Stimulated activated CD8-positive, alpha-beta memory T cell treated with anti-CD3 and anti-CD28 coated beads, Interleukin-12 subunit alpha, Interleukin-12 subunit beta, amount 100 ng/mL, for 1 hour (primary cell): Measurements from ENCODE around the gene TP53I13.

Experiments
- DNase-seq: peaks from one replicate; pipeline ENCODE4 v3.0.0-alpha.2; 2020; ENCODE audit warnings: low read depth

Gene TP53I13

DNA sequence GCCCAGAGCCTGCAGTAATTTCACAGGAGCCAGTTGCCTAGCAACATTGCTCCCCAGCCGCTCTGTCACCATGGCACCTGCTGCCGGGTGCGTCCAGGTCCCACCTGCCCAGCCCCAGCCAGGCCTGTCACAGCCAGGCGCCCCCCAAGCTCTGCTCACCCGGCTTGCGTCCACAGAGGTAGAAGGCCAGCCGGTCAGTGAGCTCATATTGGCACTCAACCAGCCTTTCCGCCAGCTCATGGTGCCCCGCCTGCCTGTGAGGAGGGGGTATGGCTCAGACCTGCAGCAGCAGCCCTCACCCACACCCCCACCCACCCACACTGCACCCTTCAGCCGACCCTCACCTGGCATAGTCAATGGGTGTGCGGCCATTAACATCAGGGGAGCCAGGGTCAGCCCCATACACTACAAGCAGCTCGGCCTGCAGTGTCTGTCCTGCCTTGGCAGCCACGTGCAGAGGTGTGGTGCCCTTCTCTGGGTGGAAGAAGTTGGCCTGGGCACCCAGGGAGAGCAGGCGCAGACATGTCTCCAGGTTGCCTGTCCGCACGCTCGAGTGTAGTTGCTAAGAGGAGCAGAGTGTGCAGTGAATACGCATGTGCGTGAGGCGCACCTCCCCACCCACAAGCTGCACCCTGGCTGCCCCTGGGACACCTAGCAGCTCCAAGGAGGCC is 13.2 kb downstream of the TP53I13 start:
- no peak for DNase-seq

DNA sequence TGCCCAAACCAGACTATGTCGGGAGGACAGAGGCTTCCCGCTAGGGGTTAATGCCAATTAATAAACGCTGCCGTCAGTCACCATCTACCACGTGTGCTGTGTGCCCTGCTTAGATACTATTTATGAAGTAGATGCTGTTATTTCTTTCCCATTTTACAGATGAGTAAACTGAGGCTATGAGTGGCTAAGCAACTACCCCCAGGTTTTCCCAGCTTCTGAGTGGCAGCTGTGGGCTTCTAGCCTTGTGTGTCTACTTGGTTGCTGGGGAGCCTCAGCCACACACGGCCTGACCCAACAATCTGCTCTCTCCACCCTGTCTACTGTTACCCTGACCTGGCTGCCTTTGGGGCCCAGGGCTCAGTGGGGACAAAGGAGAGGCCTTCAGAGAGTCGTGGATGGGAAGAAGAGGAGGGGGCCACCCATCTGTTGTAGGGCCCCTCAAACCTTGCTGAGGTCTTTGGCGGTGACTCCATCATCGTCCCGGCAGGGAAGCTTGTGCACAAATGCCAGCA is 13.8 kb downstream of the TP53I13 start:
- no peak for DNase-seq

DNA sequence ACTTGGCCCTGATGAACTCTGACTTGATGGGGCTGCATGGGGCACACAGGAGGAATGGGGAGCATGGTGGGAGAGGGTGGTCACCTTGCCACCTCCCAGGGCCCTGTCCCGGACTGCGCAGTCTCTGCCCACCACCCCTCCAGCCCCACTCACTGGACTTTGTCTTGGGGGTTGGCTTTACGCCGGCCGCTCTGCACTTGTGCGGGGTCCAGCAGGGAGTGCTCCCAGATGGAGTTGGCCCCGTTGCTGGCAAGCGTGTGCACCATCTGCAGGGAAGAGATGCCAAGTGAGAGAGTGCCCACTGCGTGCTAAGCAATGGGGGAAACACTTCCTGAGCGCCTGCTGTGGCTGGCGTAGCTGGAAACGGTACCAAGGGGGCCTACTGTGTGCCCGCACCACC is 14.3 kb downstream of the TP53I13 start:
- no peak for DNase-seq

DNA sequence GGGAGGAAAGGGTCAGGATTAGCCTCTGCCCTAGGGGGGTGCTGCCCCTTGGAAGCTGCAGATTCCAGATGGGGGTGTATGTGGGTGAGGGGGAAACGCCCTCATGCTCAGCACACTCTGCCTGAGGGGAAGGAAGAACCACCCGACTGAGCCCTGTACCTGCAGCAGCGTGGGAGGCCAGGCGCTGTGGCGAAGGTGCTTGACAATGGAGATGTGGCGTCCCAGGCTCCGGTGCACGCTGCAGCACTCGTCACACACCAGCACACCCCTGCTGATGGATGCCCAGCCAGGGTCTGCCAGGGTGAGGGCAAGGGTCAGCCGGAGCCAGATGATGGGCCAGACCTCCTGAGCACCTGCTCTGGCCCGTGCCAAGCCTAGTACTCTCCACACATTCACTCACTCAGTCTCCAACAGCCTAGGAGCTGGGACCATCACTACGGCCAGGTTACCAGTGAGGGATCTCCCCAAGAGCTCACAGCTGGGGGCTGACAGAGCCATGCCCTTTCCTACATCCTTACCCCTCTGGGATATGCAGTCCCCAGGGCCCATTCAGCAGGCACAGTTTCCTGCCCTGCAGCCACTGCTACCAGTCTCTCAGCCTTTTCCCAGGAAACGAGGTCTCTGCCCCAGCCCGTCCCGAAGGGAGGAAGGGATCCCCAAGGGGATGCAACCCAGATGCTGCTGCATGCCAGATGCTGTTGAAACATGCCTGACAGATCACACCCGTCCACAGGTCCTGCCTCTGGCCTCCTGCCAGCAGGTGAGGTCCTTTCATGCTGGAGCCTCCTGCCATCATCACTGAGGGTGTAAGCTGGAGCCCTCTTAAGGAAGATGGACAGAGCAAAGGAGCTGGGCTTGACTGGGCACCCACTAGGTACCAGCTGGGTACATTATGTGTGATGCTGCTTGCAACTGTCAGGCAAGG is 15.1 kb downstream of the TP53I13 start:
- DNase-seq, result no peak

DNA sequence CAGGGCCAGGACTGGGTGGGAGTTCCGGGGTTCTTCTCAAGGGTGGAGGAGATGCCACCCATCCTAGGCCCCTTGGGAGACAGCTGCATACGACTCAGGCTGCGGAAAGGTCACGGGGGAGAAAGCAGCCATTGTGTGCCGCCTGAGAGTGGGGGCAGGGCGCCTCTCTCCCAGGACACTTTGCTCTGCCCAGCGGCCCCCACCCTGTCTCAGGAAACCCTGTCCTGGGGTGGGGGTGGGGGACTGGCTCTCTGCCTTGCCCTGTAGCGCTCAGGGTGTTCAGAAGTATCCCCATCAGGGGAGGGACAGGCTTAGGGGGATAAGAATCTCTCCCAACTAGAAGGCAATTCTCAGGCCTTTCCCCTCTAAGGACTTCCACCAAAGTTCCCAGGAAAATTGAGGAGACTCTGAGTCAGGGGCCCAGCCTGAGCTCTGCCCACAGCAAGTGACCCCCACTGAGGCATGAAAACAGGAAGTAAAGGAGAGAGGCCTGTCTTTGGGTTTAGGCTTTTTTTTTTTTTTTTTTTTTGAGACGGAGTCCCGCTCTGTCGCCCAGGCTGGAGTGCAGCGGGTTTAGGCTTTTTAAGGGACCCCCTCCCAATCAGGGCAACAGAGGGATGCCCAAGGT is 16.1 kb downstream of the TP53I13 start:
- DNase-seq, result no peak

DNA sequence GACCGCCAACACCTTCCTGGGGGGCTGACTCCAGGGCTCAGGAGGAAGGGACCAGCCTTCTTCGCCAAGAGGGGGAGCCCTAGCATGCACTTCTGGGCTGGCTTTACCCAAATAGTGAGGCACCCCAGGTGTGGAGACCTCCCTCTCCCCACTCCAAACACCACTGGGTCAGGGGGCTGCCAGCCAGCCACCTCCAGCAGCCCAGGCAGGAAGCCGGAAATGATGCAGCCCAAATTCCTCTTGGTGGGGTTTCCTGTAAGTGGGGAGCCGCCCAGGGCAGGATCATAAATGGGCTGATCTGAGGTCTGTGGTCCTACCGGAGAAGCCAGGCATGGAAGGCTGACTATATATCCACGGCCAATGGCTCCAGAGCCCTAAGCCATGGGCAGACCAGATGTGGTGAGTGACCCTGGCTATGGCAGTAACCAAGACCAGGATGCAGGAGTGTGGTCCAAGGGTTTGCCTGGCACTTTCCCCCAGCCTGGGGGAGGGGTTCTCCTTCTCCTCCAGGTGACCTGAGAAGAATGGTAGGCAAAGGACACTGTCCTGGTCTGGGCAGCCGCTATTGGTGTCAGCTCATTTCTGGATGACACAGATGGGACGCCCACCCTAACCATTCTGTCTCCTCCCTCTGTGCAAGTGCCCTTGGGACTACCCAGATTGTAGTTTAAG is 16.7 kb downstream of the TP53I13 start:
- DNase-seq, result no peak

DNA sequence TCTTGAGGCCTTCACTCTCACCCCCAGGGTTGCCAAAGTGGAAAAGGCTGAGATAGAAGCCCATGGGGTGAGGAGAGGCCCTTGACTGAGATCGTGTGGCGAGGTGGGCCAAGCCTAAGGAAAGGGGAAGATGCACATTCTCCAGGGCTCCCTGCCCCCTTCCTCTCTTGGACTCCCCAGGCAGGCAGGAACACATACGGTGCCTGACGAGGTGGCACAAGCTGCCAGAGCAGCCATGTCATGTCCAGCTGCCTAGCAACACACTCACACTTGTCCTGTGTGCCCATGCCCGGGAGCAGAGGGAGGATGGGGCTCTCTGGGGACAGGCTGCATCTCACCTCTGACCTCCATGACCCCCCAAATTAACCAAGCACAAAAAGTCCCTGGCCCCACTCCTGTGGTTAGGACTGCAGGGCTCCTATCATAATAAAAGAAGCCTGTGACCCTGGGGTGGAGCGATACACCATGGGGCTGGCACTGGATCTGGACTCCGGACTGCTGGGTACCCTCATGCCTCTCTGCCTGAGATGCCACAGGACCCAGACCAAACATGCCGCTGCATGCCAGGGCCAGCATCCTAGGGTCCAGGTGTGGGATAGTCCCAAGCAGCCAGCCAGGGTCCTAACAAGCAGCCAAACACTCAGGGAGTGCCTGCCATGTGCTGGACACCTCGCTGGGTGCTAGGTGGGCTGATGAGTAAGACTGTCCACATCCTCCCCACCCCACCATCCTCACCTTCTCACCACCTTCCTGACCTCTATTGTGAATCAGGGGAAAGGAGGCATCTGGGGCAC is 18.4 kb downstream of the TP53I13 start:
- DNase-seq, result no peak

DNA sequence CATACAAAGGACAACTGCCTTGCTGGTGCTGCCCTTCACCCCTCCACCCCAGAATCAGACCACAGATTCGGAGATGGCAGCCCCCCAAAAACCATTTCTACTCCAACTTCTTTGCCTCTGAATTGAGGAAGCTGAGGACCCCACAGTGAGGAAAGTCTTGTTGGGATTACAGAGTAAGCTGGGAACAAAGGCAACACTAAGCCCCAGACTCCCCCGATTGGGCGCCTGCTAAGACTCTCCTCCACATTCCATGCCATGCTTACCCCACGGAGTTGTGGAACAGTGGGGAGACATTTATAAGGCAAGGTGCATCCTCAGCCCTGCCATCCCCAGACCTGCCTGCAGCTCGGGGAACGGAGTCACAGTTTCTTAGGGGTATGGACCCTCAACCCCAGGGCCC is 19.1 kb downstream of the TP53I13 start:
- no peak for DNase-seq

DNA sequence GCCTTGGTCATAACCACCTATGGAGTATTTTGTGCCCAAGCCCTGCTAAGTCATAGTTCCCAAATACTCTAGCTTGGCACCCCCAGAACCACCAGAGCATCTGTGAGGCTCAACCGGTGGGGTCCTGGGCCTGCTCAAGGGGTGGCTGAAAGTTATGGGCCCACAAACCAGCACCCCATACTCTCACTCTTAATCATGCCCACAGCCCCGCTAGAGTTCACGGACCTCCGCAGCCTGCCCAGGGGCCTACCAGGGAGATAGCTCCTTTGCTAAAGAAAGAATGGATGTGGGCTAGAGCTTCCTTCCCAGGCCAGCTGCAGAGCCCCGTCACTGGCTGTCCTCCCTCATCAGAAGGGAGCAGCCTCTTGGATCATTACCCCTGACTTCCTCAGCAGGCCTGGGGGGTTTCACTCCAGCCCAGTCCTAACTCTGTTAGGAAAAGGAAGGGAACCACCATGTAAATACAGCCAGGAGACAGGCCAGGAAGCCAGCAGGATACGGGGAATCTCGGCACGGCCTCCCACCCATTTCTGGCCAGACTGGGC is 19.6 kb downstream of the TP53I13 start:
- DNase-seq, result no peak

DNA sequence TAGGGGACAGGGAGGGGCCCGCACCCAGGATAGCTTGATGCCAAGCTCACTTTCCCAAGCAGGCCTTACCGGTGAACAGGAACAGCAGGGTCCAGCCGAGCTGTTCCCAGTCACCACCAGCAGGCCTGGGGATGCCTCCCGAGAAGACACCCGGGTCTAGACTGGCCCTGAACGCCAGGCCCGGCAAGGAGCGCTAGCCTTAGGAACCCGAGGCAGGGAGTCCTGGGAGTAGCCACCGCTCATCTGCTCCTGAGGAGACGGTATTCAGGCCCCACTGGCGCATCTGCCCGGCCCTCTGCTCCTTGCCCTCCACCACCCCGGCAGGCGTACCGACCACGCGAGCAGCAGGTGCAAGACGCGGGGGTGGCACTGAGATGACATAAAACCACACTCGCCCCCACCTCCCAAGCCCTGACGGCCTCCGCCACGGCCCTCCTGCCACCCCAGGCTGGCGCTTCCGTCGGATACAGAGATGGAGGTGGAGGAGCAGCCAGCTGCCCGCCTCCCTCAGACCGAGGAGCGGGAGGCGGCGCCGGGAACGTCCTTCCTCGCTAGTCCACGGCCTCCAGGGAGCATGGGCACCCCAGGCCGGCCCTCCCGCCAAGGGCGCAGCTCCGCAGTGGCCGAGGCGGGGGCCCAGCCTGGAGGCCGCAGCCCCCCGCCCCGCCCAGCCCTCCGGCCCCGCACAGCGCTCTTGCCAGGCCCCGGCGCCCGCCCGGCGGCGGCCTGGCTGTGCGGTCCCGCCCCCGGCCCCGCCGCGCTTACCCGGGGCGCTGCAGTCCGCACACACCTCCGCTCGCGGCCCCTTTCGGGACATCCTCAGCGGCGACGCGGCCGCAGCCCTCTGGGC is 20.3 kb downstream of the TP53I13 start:
- peak; percentile 15 for DNase-seq

DNA sequence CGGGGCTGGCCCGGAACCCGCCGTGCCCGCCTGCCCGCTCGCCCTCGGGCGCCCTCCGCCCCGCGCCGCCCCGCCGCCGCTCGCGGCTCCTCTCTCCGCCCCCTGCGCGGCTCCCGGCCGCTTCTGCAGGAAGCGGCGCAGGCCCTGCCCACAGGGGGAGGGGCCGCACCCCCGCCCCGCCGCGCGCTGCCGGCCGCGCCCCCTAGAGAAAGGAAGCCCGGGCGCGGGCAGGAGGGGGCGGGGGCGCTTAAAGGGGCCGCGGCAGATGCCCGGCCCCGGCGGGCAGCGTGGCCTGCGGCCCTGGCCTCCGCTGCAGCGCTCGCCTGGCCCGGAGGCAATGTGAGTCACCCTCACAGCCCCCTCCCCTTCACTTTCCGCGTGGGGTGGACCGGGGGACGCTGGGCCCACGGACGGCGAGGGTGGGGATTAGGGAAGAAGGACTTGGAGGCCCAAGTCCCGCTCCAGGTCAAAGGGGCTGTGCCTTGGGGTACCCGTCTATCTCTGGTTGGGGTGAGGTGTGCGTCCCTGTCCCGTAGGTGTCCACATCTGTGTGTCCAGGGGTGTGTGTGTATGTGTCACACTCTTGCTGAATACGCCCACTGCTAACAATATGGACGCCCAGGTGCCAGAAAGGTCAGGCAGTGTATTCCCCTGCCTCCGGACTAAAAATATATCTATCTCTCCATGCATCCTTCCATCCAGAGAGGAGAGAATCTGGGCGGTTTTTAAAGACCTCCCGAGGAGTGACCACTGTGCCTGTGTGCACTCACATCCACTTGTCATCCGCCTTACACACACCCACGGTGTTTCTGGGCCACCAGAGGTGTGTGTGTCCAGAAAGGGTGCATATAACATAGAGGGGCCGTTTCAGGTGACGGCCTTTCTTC is 21.3 kb downstream of the TP53I13 start, which contains the start of gene GIT1:
Gene GIT1, minus strand, starts transcription at position 125 of the 887 bp plus-strand sequence. CDS start 270 bp downstream, outside the sequence.
- peak; percentile 64 for DNase-seq

DNA sequence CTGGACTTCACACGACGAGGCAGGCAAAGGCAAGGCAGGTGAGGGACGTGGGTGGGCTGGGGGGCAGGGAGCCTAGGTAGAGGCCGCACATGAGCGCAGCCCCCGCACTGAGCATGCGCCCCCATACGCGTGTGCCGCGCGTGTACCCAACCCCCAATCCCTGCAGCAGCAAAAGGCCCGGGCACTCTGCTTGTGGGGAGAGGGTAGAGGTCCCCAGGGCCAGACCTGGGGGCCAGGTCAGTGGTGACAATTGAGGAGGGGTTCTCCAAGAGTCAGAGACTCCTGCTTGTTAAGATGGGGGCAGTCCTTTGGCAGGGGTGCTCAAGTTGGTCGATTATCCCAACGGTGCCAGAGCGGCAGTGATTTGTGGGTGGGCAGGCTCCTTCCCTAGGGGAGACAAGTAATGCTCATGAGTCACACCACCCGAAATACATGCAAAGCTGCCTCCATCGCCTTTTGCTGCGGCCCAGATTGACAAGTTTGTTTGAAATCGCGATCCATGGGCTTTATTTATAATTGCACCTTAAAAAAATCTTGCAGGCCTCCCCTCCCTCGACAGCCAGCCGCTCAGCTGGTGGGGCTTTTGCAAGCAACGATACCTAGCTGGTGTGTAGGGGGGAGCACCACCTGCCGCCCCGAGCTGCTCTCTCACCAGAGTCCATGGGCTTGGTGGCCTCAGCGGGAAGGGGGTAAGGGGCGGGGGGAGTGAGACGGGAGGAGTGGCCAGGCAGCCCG is 22.1 kb downstream of the TP53I13 start:
- DNase-seq, result no peak

DNA sequence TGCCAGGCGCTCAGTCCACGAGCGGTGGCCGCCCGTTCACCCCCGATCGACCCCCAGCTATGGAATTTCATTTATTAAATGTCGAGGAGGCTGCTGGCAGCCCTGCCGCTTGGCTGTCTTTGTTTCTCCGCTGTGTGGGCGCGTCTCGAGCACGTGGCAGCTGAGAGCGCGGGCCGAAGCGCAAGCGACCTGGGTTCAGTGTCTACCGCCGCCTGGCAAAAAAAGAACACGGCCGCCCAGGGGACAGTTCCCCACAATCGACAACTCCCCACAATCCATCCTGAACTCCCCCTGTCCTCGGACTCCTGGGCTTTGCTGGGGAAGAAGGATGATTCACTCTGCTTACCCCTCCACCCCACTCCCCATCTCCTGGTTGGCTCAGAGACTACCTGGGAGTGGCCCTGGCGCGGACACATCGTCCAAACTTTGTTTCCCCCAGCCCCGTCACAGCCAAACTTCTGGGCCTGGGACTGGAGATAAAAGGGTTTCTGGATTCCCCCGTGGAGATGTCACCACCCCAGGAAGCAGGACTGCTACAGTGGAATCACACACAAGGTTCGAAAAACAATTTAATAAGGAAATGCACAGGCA is 22.7 kb downstream of the TP53I13 start:
- no peak for DNase-seq

DNA sequence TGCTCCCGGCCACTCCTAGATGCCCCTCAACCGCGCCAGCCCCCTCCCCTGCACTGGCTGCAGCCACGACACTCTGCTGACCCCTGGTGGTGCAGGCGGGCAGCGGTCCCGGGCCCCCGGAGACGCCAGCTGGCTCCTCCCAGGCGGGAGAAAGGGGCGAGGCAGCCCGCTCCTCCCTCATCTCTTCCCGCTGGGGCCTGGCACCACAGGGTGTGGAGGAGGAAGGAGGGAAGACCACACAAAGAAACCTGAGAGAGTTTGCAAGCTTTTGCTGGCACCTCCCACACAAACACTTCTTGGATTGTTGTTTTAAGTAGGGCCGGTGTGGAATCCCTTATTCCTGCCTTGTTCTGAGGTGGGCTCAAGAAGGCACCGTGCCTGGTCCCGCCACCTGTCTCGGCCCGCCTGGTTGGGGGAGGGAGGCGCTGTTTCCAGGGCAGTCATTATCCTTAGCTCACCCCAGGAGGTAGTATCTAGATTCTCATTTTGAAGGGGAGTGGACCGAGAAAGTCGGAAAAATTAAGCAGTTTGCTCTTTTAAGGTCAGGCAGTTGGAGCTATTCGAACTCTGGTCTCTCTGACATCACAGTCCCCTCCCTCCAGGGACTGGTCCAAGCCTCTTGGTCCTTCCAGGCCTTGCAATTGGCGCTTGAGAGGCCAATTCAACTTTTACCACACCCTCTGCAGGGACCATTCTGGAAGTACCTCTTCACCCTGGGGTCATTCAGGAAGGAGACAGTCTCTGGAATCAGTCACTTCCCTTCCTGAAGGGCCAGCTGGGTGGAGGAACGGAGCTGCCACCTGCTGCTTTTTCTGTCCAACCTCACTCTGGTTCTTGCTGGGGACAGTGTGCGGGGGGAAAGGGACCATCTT is 23.5 kb downstream of the TP53I13 start:
- no peak for DNase-seq

DNA sequence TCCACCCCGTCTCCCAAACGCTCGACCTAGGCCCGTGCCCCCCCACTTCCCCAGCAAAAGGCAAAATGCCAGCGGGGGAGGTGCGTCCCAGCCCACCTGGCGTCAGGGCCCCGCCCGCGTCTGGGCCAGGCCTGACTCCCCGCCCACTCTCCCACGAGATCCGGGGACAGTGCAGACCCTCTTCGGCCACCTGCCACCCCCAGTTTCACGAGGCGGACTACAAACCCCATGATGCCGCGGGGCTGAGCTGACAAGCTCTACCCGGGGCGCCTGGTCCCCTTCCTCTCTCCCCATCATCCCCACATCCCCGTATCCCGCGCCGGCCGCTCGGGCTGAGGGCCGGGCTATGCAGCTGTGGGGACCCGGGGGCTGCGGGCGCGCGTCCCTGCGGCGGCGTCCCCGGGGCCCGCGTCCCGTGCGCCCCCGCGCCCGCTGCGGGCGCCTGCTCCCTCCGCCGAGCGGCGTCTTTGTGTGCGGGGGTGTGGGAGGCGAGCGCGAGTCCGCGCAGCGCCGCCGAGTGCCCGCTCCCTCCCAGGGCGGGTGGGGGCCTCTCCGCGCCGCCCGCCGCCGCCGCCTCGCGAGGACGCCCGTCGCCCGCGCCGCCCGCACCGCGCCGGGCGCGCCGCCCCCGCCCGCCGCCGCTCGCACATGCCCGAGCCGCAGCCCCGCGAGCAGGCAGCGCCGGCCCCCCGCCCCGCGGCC is 24.5 kb downstream of the TP53I13 start, which contains the start of gene ANKRD13B:
Gene ANKRD13B, plus strand, starts transcription at position 283 of the 702 bp plus-strand sequence. CDS start 490 bp downstream, outside the sequence.
- no peak for DNase-seq
